Measurements from ENCODE around the gene PLAC9.

- TF ChIP-seq SNAI2 (CRISPR knock-in tag; IDR thresholded peaks at IDR 0.05) (no peak), TOX (CRISPR knock-in tag; IDR thresholded peaks at IDR 0.05; ENCODE audit: borderline replicate concordance) (no peak), PATZ1 (CRISPR knock-in tag; IDR thresholded peaks at IDR 0.05; ENCODE audit: borderline replicate concordance) (no peak), ZFP3 (CRISPR knock-in tag; IDR thresholded peaks at IDR 0.05) (no peak), ESRRG (CRISPR knock-in tag; IDR thresholded peaks at IDR 0.05) (no peak), BACH2 (CRISPR knock-in tag; IDR thresholded peaks at IDR 0.05; ENCODE audit: borderline replicate concordance) (no peak), ZNF565 (CRISPR knock-in tag; conservative IDR thresholded peaks at IDR 0.05; ENCODE audit: low read depth) (no peak), GLIS3 (CRISPR knock-in tag; IDR thresholded peaks at IDR 0.05) (no peak)
- TF ChIP-seq, protein P1, sequence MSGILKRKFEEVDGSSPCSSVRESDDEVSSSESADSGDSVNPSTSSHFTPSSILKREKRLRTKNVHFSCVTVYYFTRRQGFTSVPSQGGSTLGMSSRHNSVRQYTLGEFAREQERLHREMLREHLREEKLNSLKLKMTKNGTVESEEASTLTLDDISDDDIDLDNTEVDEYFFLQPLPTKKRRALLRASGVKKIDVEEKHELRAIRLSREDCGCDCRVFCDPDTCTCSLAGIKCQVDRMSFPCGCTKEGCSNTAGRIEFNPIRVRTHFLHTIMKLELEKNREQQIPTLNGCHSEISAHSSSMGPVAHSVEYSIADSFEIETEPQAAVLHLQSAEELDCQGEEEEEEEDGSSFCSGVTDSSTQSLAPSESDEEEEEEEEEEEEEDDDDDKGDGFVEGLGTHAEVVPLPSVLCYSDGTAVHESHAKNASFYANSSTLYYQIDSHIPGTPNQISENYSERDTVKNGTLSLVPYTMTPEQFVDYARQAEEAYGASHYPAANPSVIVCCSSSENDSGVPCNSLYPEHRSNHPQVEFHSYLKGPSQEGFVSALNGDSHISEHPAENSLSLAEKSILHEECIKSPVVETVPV (CRISPR knock-in tag; IDR thresholded peaks at IDR 0.05): no peak
These were observed 17.6 kb downstream of the PLAC9 start for GRCh38 chr10:80150172-80150571.

Measured in SK-N-SH treated with all-trans-retinoic acid at 6 μM for 48 hours (cell line).